ENCODE results near the gene TENT4B.
A peak's percentile ranks its signal among the peaks of the same experiment; 100 is the strongest.

Gene TENT4B

GRCh38 chr16:50213939-50214519 is 60.9 kb downstream of the TENT4B start:
- no peak for TF ChIP-seq ZFX (IDR thresholded peaks at IDR 0.05)
- TF ChIP-seq, protein P1, sequence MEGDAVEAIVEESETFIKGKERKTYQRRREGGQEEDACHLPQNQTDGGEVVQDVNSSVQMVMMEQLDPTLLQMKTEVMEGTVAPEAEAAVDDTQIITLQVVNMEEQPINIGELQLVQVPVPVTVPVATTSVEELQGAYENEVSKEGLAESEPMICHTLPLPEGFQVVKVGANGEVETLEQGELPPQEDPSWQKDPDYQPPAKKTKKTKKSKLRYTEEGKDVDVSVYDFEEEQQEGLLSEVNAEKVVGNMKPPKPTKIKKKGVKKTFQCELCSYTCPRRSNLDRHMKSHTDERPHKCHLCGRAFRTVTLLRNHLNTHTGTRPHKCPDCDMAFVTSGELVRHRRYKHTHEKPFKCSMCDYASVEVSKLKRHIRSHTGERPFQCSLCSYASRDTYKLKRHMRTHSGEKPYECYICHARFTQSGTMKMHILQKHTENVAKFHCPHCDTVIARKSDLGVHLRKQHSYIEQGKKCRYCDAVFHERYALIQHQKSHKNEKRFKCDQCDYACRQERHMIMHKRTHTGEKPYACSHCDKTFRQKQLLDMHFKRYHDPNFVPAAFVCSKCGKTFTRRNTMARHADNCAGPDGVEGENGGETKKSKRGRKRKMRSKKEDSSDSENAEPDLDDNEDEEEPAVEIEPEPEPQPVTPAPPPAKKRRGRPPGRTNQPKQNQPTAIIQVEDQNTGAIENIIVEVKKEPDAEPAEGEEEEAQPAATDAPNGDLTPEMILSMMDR (conservative IDR thresholded peaks at IDR 0.05): peak; percentile 81
- no peak overlapping the region for H3K27ac ChIP-seq

DNA sequence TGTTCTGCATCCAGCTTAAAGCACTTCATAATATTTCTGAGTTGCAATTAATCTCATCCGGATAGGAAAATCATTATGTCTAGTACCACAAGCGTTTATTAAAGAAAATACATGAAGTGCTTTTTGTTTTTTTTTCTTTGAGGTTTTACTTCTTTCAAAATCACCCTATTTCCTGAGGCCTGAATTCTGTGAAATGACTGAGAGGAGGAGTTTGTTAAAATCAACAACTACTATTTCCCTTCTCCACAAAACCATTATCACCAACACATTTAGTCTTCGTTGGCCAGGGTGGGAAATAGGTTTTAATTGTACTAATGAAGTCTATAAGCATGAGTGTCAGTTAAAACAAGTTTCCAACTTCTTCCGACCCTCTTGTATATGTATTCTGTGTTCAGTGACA is 62.6 kb downstream of the TENT4B start:
- no peak for TF ChIP-seq ZFX (IDR thresholded peaks at IDR 0.05)
- TF ChIP-seq, protein P1 (conservative IDR thresholded peaks at IDR 0.05): no peak
- no peak overlapping the region for H3K27ac ChIP-seq

- H3K27ac ChIP-seq: no peak overlapping the region
- TF ChIP-seq ZFX (IDR thresholded peaks at IDR 0.05): no peak
Observed at GRCh38 chr16:50216231-50216630, 63.1 kb downstream of the TENT4B start.

DNA sequence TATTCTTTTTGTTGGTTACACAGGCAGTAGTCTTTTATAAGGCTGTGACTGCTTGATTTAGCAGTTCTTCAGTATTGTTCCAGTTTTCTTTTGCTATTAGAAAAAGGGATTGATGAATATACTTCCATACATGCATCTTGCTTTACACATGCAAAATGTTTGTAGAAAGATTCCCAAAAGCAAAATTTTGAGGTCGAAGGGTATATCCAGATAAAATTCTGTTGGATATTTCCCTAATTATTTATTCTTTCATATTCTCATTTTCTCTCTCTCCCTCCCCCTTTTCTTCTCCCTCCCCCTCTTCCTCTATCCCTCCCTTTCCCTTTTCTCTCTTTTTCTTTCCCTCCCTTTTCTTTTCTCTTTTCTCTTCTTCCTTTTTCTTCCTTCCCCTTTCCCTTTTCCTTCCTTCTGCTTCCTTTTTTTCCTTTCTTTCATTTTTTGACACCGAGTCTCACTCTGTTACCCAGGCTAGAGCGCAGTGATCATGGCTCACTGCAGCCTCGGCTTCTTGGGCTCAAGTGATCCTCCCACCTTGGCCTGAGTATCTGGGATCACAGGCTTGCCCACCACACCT is 66.4 kb downstream of the TENT4B start:
- TF ChIP-seq, protein P1 (conservative IDR thresholded peaks at IDR 0.05): no peak
- no peak for TF ChIP-seq ZFX (IDR thresholded peaks at IDR 0.05)
- H3K27ac ChIP-seq: no peak overlapping the region

DNA sequence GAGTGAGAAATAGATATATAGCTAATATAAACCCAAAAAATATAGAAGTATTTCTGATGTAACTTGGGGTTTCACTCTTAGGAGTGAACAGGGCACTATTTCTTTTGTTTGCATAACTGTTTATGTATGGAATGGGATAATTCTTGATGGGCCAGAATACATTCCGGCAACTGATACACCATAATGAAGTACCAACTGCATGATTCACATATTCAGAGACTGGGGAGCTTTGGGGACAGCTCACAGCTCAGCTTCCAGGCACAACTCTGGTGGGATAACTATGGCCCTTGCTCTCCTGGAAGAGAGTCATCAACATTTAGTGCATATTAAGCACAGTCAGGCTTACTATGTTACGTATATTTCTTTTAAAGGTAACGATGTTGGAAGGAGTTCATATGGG is 71.2 kb downstream of the TENT4B start:
- no peak for TF ChIP-seq ZFX (IDR thresholded peaks at IDR 0.05)
- TF ChIP-seq, protein P1 (conservative IDR thresholded peaks at IDR 0.05): no peak
- H3K27ac ChIP-seq: no peak overlapping the region

DNA sequence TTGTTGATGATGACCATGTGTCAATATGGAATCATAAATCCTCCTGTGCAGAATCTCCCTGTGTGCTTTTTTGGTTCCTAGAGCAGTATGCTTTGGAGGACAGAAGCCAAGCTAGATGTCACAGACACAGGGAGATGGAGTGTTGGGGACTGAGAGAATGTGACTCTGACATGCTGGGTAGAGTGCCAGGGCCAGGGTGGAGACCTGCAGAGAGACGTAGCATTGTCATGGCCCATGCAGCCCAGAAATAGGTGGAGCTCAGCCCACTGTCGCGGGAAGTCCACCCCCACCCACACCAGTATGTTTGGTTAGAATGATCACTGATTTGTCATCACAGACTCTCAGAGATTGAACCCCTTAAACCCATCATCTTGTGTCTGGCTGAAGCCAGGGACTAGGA is 74.0 kb downstream of the TENT4B start:
- TF ChIP-seq, protein P1 (conservative IDR thresholded peaks at IDR 0.05): no peak
- H3K27ac ChIP-seq: no peak overlapping the region

GRCh38 chr16:50227665-50228064 is 74.6 kb downstream of the TENT4B start:
- TF ChIP-seq, protein P1 (conservative IDR thresholded peaks at IDR 0.05): no peak
- TF ChIP-seq ZFX (IDR thresholded peaks at IDR 0.05): no peak
- no peak overlapping the region for H3K27ac ChIP-seq

DNA sequence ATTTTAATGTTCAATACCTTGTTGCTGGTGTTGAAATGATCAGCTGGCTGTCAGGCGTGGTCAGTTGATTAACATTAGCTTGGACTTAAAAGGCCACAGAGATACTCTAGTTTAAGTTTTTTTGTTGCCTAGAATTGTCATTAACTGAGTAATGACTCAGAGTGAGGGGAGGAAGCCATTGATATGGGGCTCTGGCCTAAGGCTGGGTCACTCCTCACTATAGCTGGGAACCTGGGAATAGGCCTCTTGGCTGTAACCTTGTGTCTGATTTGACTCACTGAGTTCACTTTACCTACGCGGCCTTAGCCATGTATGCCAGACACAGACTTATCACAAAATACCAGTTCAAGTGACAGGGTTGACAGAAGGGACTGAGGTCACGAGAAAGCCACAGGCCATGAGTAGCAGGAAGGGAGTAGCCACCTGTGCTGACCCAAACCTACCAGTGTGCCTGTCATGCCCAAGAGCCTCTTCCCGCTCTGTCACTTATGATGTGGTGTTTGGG is 75.3 kb downstream of the TENT4B start:
- no peak for TF ChIP-seq ZFX (IDR thresholded peaks at IDR 0.05)
- TF ChIP-seq, protein P1 (conservative IDR thresholded peaks at IDR 0.05): no peak
- H3K27ac ChIP-seq: no peak overlapping the region

Data from C4-2B (cell line).